Lung (tissue), 12 donors: ENCODE data around the gene ITGB7. TPM values are rescaled to one million over a fixed set of nuclear protein-coding genes. Genes with fewer than 3 reads are reported as not detected.

Experiments
- ATAC-seq: fragments of 200-7000 bp; cut with Tn5 transposase; one replicate; pipeline ENCODE4 v1.9.1; 2020; ENCODE audit warnings: moderate number of reproducible peaks; ENCODE audit not compliant: insufficient read depth, low FRiP score
- DNase-seq, 3 donors: peaks; one replicate each; pipeline ENCODE4 v3.0.0-alpha.2; 2013 to 2017
- H3K27ac ChIP-seq, 2 donors: one replicate each; pipeline ENCODE4 v1.5.1; 2013; ENCODE audit warnings: mild to moderate bottlenecking in 2 of 2, moderate library complexity in 2 of 2, control low read depth in 1 of 2, inconsistent platforms in 1 of 2, low read depth in 1 of 2, low read length in 1 of 2
- H3K27me3 ChIP-seq, 3 donors: one replicate each; pipeline ENCODE4 v1.5.1; 2013; ENCODE audit warnings: low read length in 2 of 3; ENCODE audit not compliant: control insufficient read depth in 3 of 3, insufficient read depth in 3 of 3
- H3K36me3 ChIP-seq, 4 donors: one replicate each; pipeline ENCODE4 v1.5.1; 2013; ENCODE audit warnings: low read length in 4 of 4, mild to moderate bottlenecking in 1 of 4, moderate library complexity in 1 of 4; ENCODE audit not compliant: control insufficient read depth in 4 of 4, insufficient read depth in 4 of 4
- H3K4me1 ChIP-seq, 5 donors: one replicate each; pipeline ENCODE4 v1.5.1; 2013; ENCODE audit warnings: low read length in 5 of 5, mild to moderate bottlenecking in 2 of 5, moderate library complexity in 1 of 5; ENCODE audit not compliant: control insufficient read depth in 5 of 5, insufficient read depth in 5 of 5
- H3K4me3 ChIP-seq: one replicate; pipeline ENCODE4 v1.5.1; 2013; ENCODE audit warnings: mild to moderate bottlenecking, control low read depth, moderate library complexity
- H3K9ac ChIP-seq, 2 donors: one replicate each; pipeline ENCODE4 v1.5.1; 2013; ENCODE audit warnings: low read length in 2 of 2, control low read depth in 1 of 2; ENCODE audit not compliant: insufficient read depth in 1 of 2
- H3K9me3 ChIP-seq, 4 donors: one replicate each; pipeline ENCODE4 v1.5.1; 2013; ENCODE audit warnings: low read length in 3 of 4, mild to moderate bottlenecking in 1 of 4, moderate library complexity in 1 of 4; ENCODE audit not compliant: control insufficient read depth in 4 of 4, insufficient read depth in 3 of 4
- CTCF ChIP-seq: IDR thresholded peaks from 2 replicates; pipeline ENCODE4 v1.5.1; 2012; ENCODE audit warnings: mild to moderate bottlenecking; ENCODE audit errors: control extremely low read depth, extremely low read depth
- whole genome bisulfite sequencing, 2 donors: extraction: QIAGEN DNeasy Blood & Tissue Kit; methylation state at CpG; one replicate each; pipeline ENCODE4 v1.1.7; 2013; 5-methylcytosine and 5-hydroxymethylcytosine counted together
- polyA plus RNA-seq, 2 donors: library from polyadenylated mRNA; stranded (reverse); fragments of 200-250 nt; gene quantifications; one replicate each; pipeline ENCODE4 v1.2.1, GENCODE V29; 2013
- total RNA-seq, 2 donors: library from RNA; depleted of rRNA in 1 of 2; stranded (reverse); fragments of >200 nt in 1 of 2; gene quantifications; one replicate each; pipeline ENCODE4 v1.2.1, GENCODE V29; 2014 to 2021
- donor health status: control.
- donor health status: control.
- donor health status: Bipolar disorder and iron deficiency.
- donor health status: healthy.
- donor health status: DM: yes; HTN: yes; CAD: no.

Gene ITGB7
- total and polyA plus RNA-seq, 4 donors = 2.3 to 7.9 (median 5.0) TPM

DNA sequence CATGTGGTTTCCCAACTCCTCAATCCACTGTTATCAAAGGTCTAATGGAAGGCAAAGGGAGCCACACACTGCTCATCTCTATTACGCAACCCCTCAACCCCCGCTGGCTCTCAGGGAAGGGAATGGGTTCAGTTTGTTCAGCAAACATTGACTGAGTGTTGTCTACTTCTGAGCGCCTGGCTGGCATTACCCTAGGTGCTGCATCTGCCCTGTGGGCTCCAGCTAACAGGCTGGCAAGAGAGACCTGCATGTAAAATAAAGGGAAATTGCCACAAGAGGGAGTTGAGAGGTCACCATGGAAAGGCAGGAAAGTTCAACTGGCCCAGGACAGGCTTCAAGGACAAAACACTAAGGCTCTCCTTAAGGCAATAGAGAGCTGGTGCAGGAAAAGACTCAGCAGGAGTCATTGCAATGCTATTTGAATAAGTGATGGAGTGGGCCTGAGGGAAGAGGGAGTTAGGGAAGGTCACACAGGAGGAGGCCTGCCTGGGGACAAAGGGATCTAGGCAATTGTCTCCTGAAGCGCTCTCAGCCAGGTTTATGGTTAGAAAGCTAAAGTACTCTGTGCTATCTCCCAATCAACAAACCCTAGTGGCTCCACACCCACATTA, 32.1 kb downstream of the ITGB7 start:
- no peak for TF ChIP-seq CTCF
- Histone ChIP-seq H3K9me3 (no peaks in the 10 kb centered on the region), H3K9ac (no peak overlapping the region), H3K36me3 (peaks cover 0 to 10% (median 6%) of the 10 kb centered on the region in 4 donors), H3K27ac (no peak overlapping the region), H3K4me3 (no peak overlapping the region), H3K27me3 (no peaks in the 10 kb centered on the region), H3K4me1 (peaks cover 0 to 15% (median 0%) of the 10 kb centered on the region in 5 donors)
- DNase-seq (no peak), ATAC-seq (no peak)
- WGBS, 2 donors = 70 to 76% methylated on average over 4 of the region's 4 CpGs

DNA sequence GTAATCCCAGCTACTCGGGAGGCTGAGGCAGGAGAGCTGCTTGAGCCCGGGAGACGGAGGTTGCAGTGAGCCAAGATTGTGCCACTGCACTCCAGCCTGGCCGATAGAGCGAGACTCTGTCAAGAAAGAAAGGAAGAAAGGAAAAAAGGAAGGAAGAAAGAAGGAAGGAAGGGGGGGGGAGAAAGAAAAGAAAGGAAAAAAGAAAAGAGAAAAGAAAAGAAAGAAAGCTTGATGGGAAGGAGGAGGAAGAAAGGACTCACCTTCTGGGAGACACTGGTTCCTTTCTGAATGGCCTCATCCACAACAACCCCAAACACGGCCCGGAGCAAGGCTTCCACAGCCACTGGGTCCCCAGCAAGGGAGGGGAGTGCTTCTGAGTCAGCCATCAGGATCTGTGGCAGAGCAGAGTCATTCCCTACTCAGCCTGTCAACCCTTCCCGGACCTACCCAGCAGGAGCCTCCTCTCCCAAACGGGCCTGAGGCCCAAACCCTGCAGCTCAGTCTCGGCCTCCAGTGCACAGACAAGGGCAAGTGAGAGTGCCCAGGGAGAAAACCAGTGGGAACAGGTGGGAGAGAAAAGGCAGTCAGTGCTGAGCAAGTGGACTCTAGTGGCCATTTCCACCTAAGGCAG, 33.9 kb downstream of the ITGB7 start:
- no peak for TF ChIP-seq CTCF
- Histone ChIP-seq H3K9ac (no peak overlapping the region), H3K36me3 (peaks cover 0 to 12% (median 9%) of the 10 kb centered on the region in 4 donors), H3K9me3 (no peaks in the 10 kb centered on the region), H3K27ac (no peak overlapping the region), H3K4me1 (peaks cover 0 to 5% (median 1%) of the 10 kb centered on the region in 5 donors), H3K27me3 (no peaks in the 10 kb centered on the region), H3K4me3 (no peak overlapping the region)
- DNase-seq (no peak), ATAC-seq (no peak)
- 93% methylated on average over 10 of the region's 10 CpGs for WGBS, 2 donors

- no peaks in the 10 kb centered on the region for H3K27me3 ChIP-seq
- no peak overlapping the region for H3K4me3 ChIP-seq
- H3K4me1 ChIP-seq = peaks cover 0 to 5% (median 1%) of the 10 kb centered on the region in 5 donors
- no peak for ATAC-seq
- no peaks in the 10 kb centered on the region for H3K9me3 ChIP-seq
- 94% methylated on average over 11 of the region's 11 CpGs for WGBS, 2 donors
- no peak overlapping the region for H3K27ac ChIP-seq
- peaks cover 0 to 13% (median 10%) of the 10 kb centered on the region in 4 donors for H3K36me3 ChIP-seq
- no peak overlapping the region for H3K9ac ChIP-seq
- no peak for TF ChIP-seq CTCF
- peak in 1 of 3 donors; percentile 36 for DNase-seq
Observed at GRCh38 chr12:53172352-53172751, 34.7 kb downstream of the ITGB7 start.
